ENCODE results near the gene ANKLE2. TPM values are rescaled to one million over a fixed set of nuclear protein-coding genes. Genes with fewer than 3 reads are reported as not detected.
A peak's percentile ranks its signal among the peaks of the same experiment; 100 is the strongest.

The ANKLE2 gene
- total RNA-seq, 1 experiment from 2014 or later = 80.3 TPM

- no peak overlapping the region for H2BK120ac ChIP-seq (ENCODE audit: low read depth, low read length, poor library complexity, severe bottlenecking)
Measured at GRCh38 chr12:132784580-132784979, 22.9 kb upstream of the ANKLE2 start.

More at GRCh38 chr12:132784580-132784979, 22.9 kb upstream of the ANKLE2 start:
- H3K4me1 Mint-ChIP-seq = no peaks in the 10 kb centered on the region
- Histone ChIP-seq H4K91ac (ENCODE audit: insufficient read length, low read depth, low read length) (no peak overlapping the region), H3K56ac (ENCODE audit: insufficient read length, low read depth, low read length) (no peak overlapping the region), H3T11ph (ENCODE audit: low read length) (no peak overlapping the region), H3K23ac (ENCODE audit: insufficient read length, low read depth, low read length) (no peak overlapping the region), H4K8ac (replicated peaks; ENCODE audit: insufficient read length, low read depth, low read length) (no peak overlapping the region), H3K4me2 (ENCODE audit: insufficient read depth, insufficient read length, low read length) (no peak overlapping the region), H3K79me2 (ENCODE audit: insufficient read depth, low read length) (no peaks in the 10 kb centered on the region), H3K79me1 (ENCODE audit: insufficient read depth, low read depth, low read length, poor library complexity, severe bottlenecking) (no peaks in the 10 kb centered on the region), H2BK20ac (ENCODE audit: low read depth, low read length, poor library complexity, severe bottlenecking) (no peak overlapping the region), H2BK12ac (ENCODE audit: insufficient read length, low read depth, low read length) (no peak overlapping the region), H3K27me3 (ENCODE audit: insufficient read depth, low read length) (no peaks in the 10 kb centered on the region), H2BK15ac (ENCODE audit: low read depth, low read length) (no peak overlapping the region), H3K14ac (ENCODE audit: insufficient read depth, low read length) (no peak overlapping the region), H3K23me2 (ENCODE audit: insufficient read length, low read depth, low read length, poor library complexity, severe bottlenecking) (no peaks in the 10 kb centered on the region), H4K20me1 (ENCODE audit: control insufficient read depth, insufficient read depth, insufficient read length) (peaks cover 2% of the 10 kb centered on the region), H3K18ac (ENCODE audit: insufficient read length, low read depth, low read length) (no peak overlapping the region), H3K9me3 (ENCODE audit: control insufficient read depth, low read depth, low read length) (no peaks in the 10 kb centered on the region), H2AK5ac (ENCODE audit: insufficient read length, low read length) (no peak overlapping the region), H4K5ac (ENCODE audit: insufficient read length, low read depth, low read length) (no peak overlapping the region), H2AFZ (ENCODE audit: low read length) (no peak overlapping the region), H3K27ac (ENCODE audit: insufficient read length, low read depth, low read length) (no peak overlapping the region), H2BK5ac (ENCODE audit: insufficient read length, low read length) (no peak overlapping the region), H3K9ac (ENCODE audit: extremely low read depth, insufficient read length, low read length) (no peak overlapping the region), H3K4me1 (ENCODE audit: insufficient read depth, low read length) (no peaks in the 10 kb centered on the region), H3K4ac (ENCODE audit: low read depth, low read length) (no peak overlapping the region)
- no peak for DNase-seq
- WGBS (ENCODE audit: extremely low coverage, insufficient read length, low lambda C conversion rate) = no CpG with 5 or more reads among the region's 9 CpGs
- peaks cover 50 to 84% (median 82%) of the 10 kb centered on the region in 3 experiments for H3K36me3 Mint-ChIP-seq (ENCODE audit: insufficient read depth in 1 of 3, low read depth in 3 of 3)
- TF ChIP-seq, protein P1, sequence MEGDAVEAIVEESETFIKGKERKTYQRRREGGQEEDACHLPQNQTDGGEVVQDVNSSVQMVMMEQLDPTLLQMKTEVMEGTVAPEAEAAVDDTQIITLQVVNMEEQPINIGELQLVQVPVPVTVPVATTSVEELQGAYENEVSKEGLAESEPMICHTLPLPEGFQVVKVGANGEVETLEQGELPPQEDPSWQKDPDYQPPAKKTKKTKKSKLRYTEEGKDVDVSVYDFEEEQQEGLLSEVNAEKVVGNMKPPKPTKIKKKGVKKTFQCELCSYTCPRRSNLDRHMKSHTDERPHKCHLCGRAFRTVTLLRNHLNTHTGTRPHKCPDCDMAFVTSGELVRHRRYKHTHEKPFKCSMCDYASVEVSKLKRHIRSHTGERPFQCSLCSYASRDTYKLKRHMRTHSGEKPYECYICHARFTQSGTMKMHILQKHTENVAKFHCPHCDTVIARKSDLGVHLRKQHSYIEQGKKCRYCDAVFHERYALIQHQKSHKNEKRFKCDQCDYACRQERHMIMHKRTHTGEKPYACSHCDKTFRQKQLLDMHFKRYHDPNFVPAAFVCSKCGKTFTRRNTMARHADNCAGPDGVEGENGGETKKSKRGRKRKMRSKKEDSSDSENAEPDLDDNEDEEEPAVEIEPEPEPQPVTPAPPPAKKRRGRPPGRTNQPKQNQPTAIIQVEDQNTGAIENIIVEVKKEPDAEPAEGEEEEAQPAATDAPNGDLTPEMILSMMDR (conservative IDR thresholded peaks at IDR 0.05) = no peak
- peak overlapping the region in 2 of 3 experiments; percentile 5 to 7; a peak in 1 of 7 replicates for H3K27ac Mint-ChIP-seq
- no peak overlapping the region for H3K4me3 Mint-ChIP-seq
- H3K9me3 Mint-ChIP-seq = no peaks in the 10 kb centered on the region
- peaks cover 1% of the 10 kb centered on the region; the same call in 1 of the 2 replicates for H3K27me3 Mint-ChIP-seq (ENCODE audit: low read depth)
